22Rv1 (cell line): ENCODE results near the gene DROSHA.

ENCODE experiments used
- ZFX ChIP-seq: fragments of 450-650 bp; IDR thresholded peaks from 2 replicates; pipeline ENCODE4 v1.6.1; 2017; ENCODE audit warnings: antibody characterized with exemption, borderline replicate concordance
- TF ChIP-seq, protein P1 (sequence below): fragments of 450-650 bp; IDR thresholded peaks from 2 replicates; pipeline ENCODE4 v1.5.1; 2017; ENCODE audit warnings: mild to moderate bottlenecking

DNA sequence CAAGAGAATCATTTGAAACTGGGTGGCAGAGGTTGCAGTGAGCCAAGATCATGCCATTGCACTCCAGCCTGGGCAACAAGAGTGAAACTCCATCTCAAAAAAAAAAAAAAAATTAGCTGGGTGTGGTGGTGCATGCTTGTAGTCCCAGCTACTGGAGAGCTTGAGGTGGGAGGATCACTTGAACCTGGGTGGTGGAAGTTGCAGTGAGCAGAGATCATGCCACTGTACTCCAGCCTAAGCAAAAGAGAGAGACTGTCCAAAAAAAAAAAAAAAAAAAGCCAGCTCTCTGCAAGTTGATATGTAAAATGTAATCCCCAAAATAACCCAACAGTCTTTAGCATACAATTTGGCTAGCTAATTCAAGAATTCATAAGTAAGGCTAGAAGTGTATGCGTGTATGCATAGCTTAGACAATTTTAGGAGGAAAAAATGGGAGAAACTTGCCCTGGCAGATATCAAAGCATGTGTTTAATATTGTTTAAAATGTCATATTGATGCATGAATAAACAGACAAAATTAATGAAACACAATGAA is 36.5 kb upstream of the DROSHA start:
- TF ChIP-seq, protein P1, sequence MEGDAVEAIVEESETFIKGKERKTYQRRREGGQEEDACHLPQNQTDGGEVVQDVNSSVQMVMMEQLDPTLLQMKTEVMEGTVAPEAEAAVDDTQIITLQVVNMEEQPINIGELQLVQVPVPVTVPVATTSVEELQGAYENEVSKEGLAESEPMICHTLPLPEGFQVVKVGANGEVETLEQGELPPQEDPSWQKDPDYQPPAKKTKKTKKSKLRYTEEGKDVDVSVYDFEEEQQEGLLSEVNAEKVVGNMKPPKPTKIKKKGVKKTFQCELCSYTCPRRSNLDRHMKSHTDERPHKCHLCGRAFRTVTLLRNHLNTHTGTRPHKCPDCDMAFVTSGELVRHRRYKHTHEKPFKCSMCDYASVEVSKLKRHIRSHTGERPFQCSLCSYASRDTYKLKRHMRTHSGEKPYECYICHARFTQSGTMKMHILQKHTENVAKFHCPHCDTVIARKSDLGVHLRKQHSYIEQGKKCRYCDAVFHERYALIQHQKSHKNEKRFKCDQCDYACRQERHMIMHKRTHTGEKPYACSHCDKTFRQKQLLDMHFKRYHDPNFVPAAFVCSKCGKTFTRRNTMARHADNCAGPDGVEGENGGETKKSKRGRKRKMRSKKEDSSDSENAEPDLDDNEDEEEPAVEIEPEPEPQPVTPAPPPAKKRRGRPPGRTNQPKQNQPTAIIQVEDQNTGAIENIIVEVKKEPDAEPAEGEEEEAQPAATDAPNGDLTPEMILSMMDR: no peak
- TF ChIP-seq ZFX: no peak
